GM19372 (cell line): ENCODE measurements around the gene CYTH4.

ENCODE experiments used
- ATAC-seq: cut with Tn5 transposase; IDR thresholded peaks from one replicate; pipeline ENCODE4 v1.9.1; 2021; ENCODE audit warnings: mild to moderate bottlenecking, low read depth, moderate library complexity; ENCODE audit not compliant: unreplicated experiment

Gene CYTH4

GRCh38 chr22:37340331-37341262, 58.3 kb downstream of the CYTH4 start:
- ATAC-seq: no peak

- ATAC-seq: no peak
These were observed 59.8 kb downstream of the CYTH4 start for GRCh38 chr22:37342065-37342464.

GRCh38 chr22:37343348-37343747, 61.0 kb downstream of the CYTH4 start:
- no peak for ATAC-seq

- no peak for ATAC-seq
These were observed 61.8 kb downstream of the CYTH4 start for GRCh38 chr22:37343863-37344734.

- ATAC-seq: no peak
These were observed 62.6 kb downstream of the CYTH4 start for GRCh38 chr22:37344735-37345449.

GRCh38 chr22:37345863-37346504, 63.7 kb downstream of the CYTH4 start:
- no peak for ATAC-seq

- no peak for ATAC-seq
These were observed 64.2 kb downstream of the CYTH4 start for GRCh38 chr22:37346505-37346895.

GRCh38 chr22:37349043-37349814, 66.9 kb downstream of the CYTH4 start:
- ATAC-seq: no peak

GRCh38 chr22:37351232-37351631, 68.9 kb downstream of the CYTH4 start:
- no peak for ATAC-seq

- ATAC-seq: no peak
These were observed 70.2 kb downstream of the CYTH4 start for GRCh38 chr22:37352481-37352880.

GRCh38 chr22:37353839-37354238, 71.5 kb downstream of the CYTH4 start:
- no peak for ATAC-seq

GRCh38 chr22:37354261-37354660, 72.0 kb downstream of the CYTH4 start:
- no peak for ATAC-seq

- no peak for ATAC-seq
These were observed 72.4 kb downstream of the CYTH4 start for GRCh38 chr22:37354670-37355069.

- ATAC-seq: no peak
These were observed 72.9 kb downstream of the CYTH4 start for GRCh38 chr22:37355174-37355573.

- no peak for ATAC-seq
These were observed 74.6 kb downstream of the CYTH4 start for GRCh38 chr22:37356922-37357321.

- no peak for ATAC-seq
These were observed 75.3 kb downstream of the CYTH4 start for GRCh38 chr22:37357446-37358075.

GRCh38 chr22:37358386-37358785, 76.1 kb downstream of the CYTH4 start:
- no peak for ATAC-seq

- no peak for ATAC-seq
These were observed 76.6 kb downstream of the CYTH4 start for GRCh38 chr22:37358917-37359316.

- ATAC-seq: no peak
These were observed 80.3 kb downstream of the CYTH4 start for GRCh38 chr22:37362621-37363020.
